Globus pallidus (tissue), 1 donor: ENCODE data around the gene EFCAB6.

Experiments
- DNase-seq: peaks from one replicate; pipeline ENCODE4 v3.0.0-alpha.2; 2015; ENCODE audit warnings: low spot score

Gene EFCAB6

GRCh38 chr22:43848366-43849171 lies 36.5 kb upstream of the EFCAB6 start:
- no peak for DNase-seq

- DNase-seq, result no peak
Measured at GRCh38 chr22:43847376-43848289, 35.5 kb upstream of the EFCAB6 start.

GRCh38 chr22:43846966-43847365 lies 34.9 kb upstream of the EFCAB6 start:
- no peak for DNase-seq

GRCh38 chr22:43845981-43846380 lies 33.9 kb upstream of the EFCAB6 start:
- DNase-seq, result no peak

- DNase-seq, result no peak
Measured at GRCh38 chr22:43844560-43845545, 32.7 kb upstream of the EFCAB6 start.

- DNase-seq, result no peak
Measured at GRCh38 chr22:43843783-43844530, 31.9 kb upstream of the EFCAB6 start.

GRCh38 chr22:43841742-43842141 lies 29.6 kb upstream of the EFCAB6 start:
- DNase-seq, result no peak

GRCh38 chr22:43840851-43841250 lies 28.7 kb upstream of the EFCAB6 start:
- no peak for DNase-seq

- DNase-seq, result no peak
Measured at GRCh38 chr22:43840431-43840830, 28.3 kb upstream of the EFCAB6 start.

- DNase-seq, result no peak
Measured at GRCh38 chr22:43839781-43840180, 27.7 kb upstream of the EFCAB6 start.

- no peak for DNase-seq
Measured at GRCh38 chr22:43838571-43839307, 26.6 kb upstream of the EFCAB6 start.

GRCh38 chr22:43838161-43838560 lies 26.1 kb upstream of the EFCAB6 start:
- DNase-seq, result no peak

GRCh38 chr22:43837666-43838065 lies 25.6 kb upstream of the EFCAB6 start:
- DNase-seq, result no peak

GRCh38 chr22:43835736-43836135 lies 23.6 kb upstream of the EFCAB6 start:
- DNase-seq, result no peak

GRCh38 chr22:43835166-43835565 lies 23.1 kb upstream of the EFCAB6 start:
- no peak for DNase-seq

- no peak for DNase-seq
Measured at GRCh38 chr22:43833286-43834240, 21.5 kb upstream of the EFCAB6 start.

GRCh38 chr22:43832393-43833265 lies 20.5 kb upstream of the EFCAB6 start:
- no peak for DNase-seq
